GM12878 (cell line): Measurements from ENCODE around the gene TEX54. TPM values are rescaled to one million over a fixed set of nuclear protein-coding genes. Genes with fewer than 3 reads are reported as not detected.
A peak's percentile ranks its signal among the peaks of the same experiment; 100 is the strongest.

Experiments
- CHD2 ChIP-seq: IDR thresholded peaks from 2 replicates; pipeline ENCODE4 v1.6.1; 2011; ENCODE audit warnings: low read depth, low read length, improper control_type of control experiment, borderline replicate concordance
- EED ChIP-seq: sonication (generic); IDR thresholded peaks from 2 replicates; pipeline ENCODE4 v1.6.1; 2016; ENCODE audit warnings: antibody characterized with exemption, low read depth
- GABPA ChIP-seq: IDR thresholded peaks from 2 replicates; pipeline ENCODE4 v1.6.1; 2014; ENCODE audit warnings: antibody characterized with exemption, low read depth, mild to moderate bottlenecking, inconsistent platforms
- HDAC6 ChIP-seq: fragments of 200-600 bp; sonication (generic); IDR thresholded peaks from one replicate; pipeline ENCODE4 v1.8.0; 2017; ENCODE audit warnings: antibody characterized with exemption; ENCODE audit not compliant: unreplicated experiment
- MTA3 ChIP-seq: IDR thresholded peaks from 2 replicates; pipeline ENCODE4 v1.6.1; 2012; ENCODE audit warnings: low read length, inconsistent platforms, borderline replicate concordance
- NFIC ChIP-seq: IDR thresholded peaks from 2 replicates; pipeline ENCODE4 v1.6.1; 2012; ENCODE audit warnings: low read depth, mild to moderate bottlenecking, inconsistent platforms, low read length, moderate library complexity
- PAX8 ChIP-seq: fragments of 450-650 bp; IDR thresholded peaks from 2 replicates; pipeline ENCODE4 v1.6.1; 2017; ENCODE audit warnings: mild to moderate bottlenecking, moderate library complexity
- POU2F2 ChIP-seq: IDR thresholded peaks from 3 replicates; pipeline ENCODE4 v1.6.1; 2011; ENCODE audit warnings: low read depth, mild to moderate bottlenecking, low read length, borderline replicate concordance
- SKIL ChIP-seq: fragments of 450-650 bp; IDR thresholded peaks from 2 replicates; pipeline ENCODE4 v1.6.1; 2017; ENCODE audit warnings: mild to moderate bottlenecking, low read depth, inconsistent platforms; ENCODE audit not compliant: poor library complexity, severe bottlenecking
- SMARCA5 ChIP-seq: fragments of 450-650 bp; IDR thresholded peaks from 2 replicates; pipeline ENCODE4 v1.6.1; 2017; ENCODE audit warnings: mild to moderate bottlenecking
- SREBF1 ChIP-seq: IDR thresholded peaks from 2 replicates; pipeline ENCODE4 v1.6.1; 2012; ENCODE audit warnings: mild to moderate bottlenecking, low read length
- SREBF2 ChIP-seq: IDR thresholded peaks from 2 replicates; pipeline ENCODE4 v1.6.1; 2012; ENCODE audit warnings: mild to moderate bottlenecking, low read length
- SUZ12 ChIP-seq: fragments of 200-600 bp; sonication (generic); IDR thresholded peaks from one replicate; pipeline ENCODE4 v1.6.1; 2018; ENCODE audit warnings: antibody characterized with exemption, mild to moderate bottlenecking; ENCODE audit not compliant: unreplicated experiment
- TARDBP ChIP-seq: IDR thresholded peaks from 2 replicates; pipeline ENCODE4 v1.6.1; 2016; ENCODE audit warnings: borderline replicate concordance
- YY1 ChIP-seq: IDR thresholded peaks from 2 replicates; pipeline ENCODE4 v1.6.1; 2011; ENCODE audit warnings: low read depth, mild to moderate bottlenecking, low read length
- ZBED1 ChIP-seq: IDR thresholded peaks from 2 replicates; pipeline ENCODE4 v1.6.1; 2016; ENCODE audit warnings: borderline replicate concordance
- ZNF274 ChIP-seq: IDR thresholded peaks from one replicate; pipeline ENCODE4 v1.8.0; 2011; ENCODE audit not compliant: insufficient read length, insufficient read depth
- polyA plus RNA-seq, 11 experiments: library from polyadenylated mRNA; depleted of rRNA in 4 of 11; unstranded in 6 of 11; stranded (reverse) in 5 of 11; fragments of >200 nt; fragmentation: Nextera tagmentation in 4 of 11; fragmentation: Illumina TruSeq in 1 of 11; extraction: Ambion mirVana in 4 of 11; extraction: Trizol in 1 of 11; gene quantifications; 1 replicate in 1 of 11; 2 replicates in 10 of 11; pipeline versions ENCODE4 v1.2.1 to v1.2.3, GENCODE V29; 2011 to 2016; ENCODE audit warnings: inconsistent platforms in 2 of 11, missing spikeins in 2 of 11, low read depth in 1 of 11
- total RNA-seq, 4 experiments: library from RNA; depleted of rRNA in 3 of 4; stranded (reverse); fragments of >200 nt in 3 of 4; fragmentation: Illumina TruSeq in 1 of 4; extraction: Trizol in 1 of 4; gene quantifications; 2 replicates each; pipeline versions ENCODE4 v1.2.1 to v1.2.3, GENCODE V29; 2013 to 2021
- TF ChIP-seq, protein P1 (sequence below): fragments of 450-650 bp; IDR thresholded peaks from 2 replicates; pipeline ENCODE4 v1.6.1; 2017; ENCODE audit warnings: mild to moderate bottlenecking, moderate library complexity
- TF ChIP-seq, protein P2 (sequence below): IDR thresholded peaks from 2 replicates; pipeline ENCODE4 v1.6.1; 2012; ENCODE audit warnings: low read depth, low read length, improper control_type of control experiment
- TF ChIP-seq, protein P3 (sequence below): fragments of 450-650 bp; IDR thresholded peaks from 2 replicates; pipeline ENCODE4 v1.6.1; 2017; ENCODE audit warnings: mild to moderate bottlenecking

TEX54 gene
- total and polyA plus RNA-seq, 10 of the 15 experiments (the other 5 are each of a cell fraction or from before 2014, with no cell fraction given), result 0.38 to 0.68 (median 0.51) TPM; not detected in 7

DNA sequence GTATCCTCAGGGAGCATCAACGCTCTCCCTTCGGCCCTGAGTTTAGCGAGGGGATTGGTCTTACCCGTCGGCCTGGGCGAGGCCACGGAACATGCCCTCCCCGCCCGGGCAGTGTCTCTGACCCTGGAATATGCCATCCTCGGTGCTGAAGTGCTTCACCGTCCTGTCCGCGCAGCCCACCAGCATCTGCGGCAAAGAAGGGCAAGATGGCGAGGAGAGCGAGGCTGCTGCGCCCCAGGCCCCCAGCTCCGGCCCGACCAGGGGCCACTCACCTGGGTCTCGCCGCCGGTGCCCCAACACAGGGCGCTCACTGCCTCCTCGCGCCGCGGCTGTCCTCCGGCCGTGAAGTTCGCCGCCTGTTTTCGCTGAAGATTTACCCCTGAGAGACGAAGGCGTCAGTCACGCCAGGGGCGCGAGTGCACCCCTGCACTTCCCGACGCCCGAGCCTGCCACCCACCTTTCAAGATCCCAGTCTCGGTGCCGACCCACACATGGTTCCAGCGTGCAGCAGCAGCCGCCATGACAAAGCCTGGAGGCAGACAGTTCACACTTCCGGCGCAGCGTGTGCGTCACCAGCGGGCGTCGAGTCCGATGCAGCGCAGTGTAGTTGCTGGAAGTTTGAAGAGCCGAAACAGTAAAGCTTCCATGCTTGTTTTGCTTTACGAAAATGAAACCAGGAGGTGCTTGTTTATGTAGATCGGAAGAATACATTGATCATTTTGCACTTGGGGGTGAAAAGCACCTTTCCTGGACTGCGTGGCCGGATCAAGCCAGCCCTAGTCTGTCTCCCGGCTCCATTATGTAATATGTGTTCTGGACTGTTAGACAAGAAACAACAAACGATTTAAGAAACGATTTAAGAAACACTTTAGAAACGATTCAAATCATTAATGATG, 6.7 kb upstream of the TEX54 start, which contains the start of gene WDR74 (continued):
- peak; percentile 93 for TF ChIP-seq GABPA
- TF ChIP-seq SMARCA5, result no peak
- TF ChIP-seq YY1, result peak; percentile 98
- TF ChIP-seq, protein P1, sequence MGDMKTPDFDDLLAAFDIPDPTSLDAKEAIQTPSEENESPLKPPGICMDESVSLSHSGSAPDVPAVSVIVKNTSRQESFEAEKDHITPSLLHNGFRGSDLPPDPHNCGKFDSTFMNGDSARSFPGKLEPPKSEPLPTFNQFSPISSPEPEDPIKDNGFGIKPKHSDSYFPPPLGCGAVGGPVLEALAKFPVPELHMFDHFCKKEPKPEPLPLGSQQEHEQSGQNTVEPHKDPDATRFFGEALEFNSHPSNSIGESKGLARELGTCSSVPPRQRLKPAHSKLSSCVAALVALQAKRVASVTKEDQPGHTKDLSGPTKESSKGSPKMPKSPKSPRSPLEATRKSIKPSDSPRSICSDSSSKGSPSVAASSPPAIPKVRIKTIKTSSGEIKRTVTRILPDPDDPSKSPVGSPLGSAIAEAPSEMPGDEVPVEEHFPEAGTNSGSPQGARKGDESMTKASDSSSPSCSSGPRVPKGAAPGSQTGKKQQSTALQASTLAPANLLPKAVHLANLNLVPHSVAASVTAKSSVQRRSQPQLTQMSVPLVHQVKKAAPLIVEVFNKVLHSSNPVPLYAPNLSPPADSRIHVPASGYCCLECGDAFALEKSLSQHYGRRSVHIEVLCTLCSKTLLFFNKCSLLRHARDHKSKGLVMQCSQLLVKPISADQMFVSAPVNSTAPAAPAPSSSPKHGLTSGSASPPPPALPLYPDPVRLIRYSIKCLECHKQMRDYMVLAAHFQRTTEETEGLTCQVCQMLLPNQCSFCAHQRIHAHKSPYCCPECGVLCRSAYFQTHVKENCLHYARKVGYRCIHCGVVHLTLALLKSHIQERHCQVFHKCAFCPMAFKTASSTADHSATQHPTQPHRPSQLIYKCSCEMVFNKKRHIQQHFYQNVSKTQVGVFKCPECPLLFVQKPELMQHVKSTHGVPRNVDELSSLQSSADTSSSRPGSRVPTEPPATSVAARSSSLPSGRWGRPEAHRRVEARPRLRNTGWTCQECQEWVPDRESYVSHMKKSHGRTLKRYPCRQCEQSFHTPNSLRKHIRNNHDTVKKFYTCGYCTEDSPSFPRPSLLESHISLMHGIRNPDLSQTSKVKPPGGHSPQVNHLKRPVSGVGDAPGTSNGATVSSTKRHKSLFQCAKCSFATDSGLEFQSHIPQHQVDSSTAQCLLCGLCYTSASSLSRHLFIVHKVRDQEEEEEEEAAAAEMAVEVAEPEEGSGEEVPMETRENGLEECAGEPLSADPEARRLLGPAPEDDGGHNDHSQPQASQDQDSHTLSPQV, result no peak
- no peak for TF ChIP-seq HDAC6
- no peak for TF ChIP-seq MTA3
- no peak; the same call in 1 of the 2 replicates for TF ChIP-seq ZBED1
- no peak for TF ChIP-seq ZNF274
- TF ChIP-seq, protein P2, sequence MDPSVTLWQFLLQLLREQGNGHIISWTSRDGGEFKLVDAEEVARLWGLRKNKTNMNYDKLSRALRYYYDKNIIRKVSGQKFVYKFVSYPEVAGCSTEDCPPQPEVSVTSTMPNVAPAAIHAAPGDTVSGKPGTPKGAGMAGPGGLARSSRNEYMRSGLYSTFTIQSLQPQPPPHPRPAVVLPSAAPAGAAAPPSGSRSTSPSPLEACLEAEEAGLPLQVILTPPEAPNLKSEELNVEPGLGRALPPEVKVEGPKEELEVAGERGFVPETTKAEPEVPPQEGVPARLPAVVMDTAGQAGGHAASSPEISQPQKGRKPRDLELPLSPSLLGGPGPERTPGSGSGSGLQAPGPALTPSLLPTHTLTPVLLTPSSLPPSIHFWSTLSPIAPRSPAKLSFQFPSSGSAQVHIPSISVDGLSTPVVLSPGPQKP, result peak; percentile 93
- TF ChIP-seq SREBF2, result no peak
- TF ChIP-seq SKIL, result peak; percentile 75
- TF ChIP-seq PAX8, result peak; percentile 93
- TF ChIP-seq NFIC, result no peak; the same call in 1 of the 2 replicates
- TF ChIP-seq TARDBP, result peak; percentile 80
- TF ChIP-seq SUZ12, result no peak
- no peak for TF ChIP-seq SREBF1
- TF ChIP-seq, protein P3, sequence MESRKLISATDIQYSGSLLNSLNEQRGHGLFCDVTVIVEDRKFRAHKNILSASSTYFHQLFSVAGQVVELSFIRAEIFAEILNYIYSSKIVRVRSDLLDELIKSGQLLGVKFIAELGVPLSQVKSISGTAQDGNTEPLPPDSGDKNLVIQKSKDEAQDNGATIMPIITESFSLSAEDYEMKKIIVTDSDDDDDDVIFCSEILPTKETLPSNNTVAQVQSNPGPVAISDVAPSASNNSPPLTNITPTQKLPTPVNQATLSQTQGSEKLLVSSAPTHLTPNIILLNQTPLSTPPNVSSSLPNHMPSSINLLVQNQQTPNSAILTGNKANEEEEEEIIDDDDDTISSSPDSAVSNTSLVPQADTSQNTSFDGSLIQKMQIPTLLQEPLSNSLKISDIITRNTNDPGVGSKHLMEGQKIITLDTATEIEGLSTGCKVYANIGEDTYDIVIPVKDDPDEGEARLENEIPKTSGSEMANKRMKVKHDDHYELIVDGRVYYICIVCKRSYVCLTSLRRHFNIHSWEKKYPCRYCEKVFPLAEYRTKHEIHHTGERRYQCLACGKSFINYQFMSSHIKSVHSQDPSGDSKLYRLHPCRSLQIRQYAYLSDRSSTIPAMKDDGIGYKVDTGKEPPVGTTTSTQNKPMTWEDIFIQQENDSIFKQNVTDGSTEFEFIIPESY, result no peak
- TF ChIP-seq CHD2, result peak; percentile 71
- no peak for TF ChIP-seq EED
- peak; percentile 87; the same call in 2 of the 3 replicates for TF ChIP-seq POU2F2
